ENCODE results near the gene HM13. TPM values are rescaled to one million over a fixed set of nuclear protein-coding genes. Genes with fewer than 3 reads are reported as not detected.
"Not testable (repeated sequence)": the region's sequence is repeated elsewhere in the genome, so short reads cannot be mapped to it uniquely, and the experiment has no call there.

HM13 gene
- polyA plus RNA-seq, 1 donor = 73.3 TPM

DNA sequence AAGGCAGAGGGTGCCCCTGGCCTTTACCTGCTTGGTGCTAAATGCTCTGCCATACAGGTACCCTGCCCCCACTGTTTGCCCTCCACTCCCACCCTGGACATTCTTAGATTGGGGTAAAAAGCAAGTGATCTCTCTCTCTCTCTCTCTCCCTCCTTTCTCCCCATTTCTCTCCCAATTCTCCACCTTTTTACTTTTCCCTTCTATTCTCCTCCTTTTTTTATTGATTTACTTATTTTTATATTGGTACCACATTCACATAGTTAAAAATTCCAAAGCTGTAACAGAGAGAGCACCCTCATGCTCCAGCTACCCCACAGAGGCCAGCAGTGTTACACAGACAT, 53.1 kb downstream of the HM13 start:
- DNase-seq (ENCODE audit: low read depth) = no peak

DNA sequence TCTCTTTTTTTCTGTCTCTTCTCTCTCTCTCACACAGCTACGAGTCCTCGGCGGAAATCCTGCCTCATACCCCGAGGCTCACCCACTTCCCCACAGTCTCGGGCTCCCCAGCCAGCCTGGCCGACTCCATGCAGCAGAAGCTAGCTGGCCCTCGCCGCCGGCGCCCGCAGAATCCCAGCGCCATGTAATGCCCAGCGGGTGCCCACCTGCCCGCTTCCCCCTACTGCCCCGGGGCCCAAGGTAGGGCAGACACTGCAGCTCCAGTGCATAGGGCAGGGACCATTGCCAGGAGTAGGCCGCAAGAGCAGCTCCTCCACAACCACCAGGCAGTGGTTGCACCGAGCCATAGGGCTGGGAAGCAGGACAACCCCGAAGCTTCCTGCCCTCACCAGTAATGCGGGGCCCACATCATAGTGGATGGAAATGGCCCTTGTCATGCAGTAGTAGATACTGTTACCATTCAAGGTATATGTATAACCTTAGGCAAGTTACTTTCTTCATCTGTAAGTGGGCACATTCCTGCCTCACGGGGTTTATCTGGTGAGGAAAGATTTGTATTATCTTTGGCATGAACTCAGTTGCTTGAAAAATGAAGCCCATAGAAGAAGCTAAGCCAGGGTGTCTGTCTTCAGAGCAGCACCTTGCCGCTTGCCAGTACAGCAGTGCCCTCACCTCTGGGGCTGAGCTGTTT, 53.9 kb downstream of the HM13 start:
- no peak for DNase-seq (ENCODE audit: low read depth)

DNA sequence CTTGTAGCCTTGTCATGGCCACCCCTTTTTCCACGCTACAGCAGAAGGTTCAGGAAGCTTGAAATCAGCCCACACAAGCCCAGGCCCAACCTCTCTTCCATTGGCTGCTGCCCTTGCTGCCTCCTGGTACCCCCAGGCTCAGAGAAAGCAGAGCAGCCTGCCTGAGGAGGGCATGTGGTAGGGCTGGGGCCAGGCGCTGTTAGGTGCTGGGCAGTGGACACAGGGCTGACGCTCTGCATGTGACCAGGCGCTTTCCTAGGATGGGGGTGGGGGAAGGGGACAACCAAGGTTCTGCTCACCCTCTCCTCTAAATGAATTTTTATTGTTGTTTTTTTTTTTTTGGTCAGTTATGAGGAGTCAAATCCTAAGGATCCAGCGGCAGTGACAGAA, 54.5 kb downstream of the HM13 start:
- DNase-seq (ENCODE audit: low read depth) = no peak

DNA sequence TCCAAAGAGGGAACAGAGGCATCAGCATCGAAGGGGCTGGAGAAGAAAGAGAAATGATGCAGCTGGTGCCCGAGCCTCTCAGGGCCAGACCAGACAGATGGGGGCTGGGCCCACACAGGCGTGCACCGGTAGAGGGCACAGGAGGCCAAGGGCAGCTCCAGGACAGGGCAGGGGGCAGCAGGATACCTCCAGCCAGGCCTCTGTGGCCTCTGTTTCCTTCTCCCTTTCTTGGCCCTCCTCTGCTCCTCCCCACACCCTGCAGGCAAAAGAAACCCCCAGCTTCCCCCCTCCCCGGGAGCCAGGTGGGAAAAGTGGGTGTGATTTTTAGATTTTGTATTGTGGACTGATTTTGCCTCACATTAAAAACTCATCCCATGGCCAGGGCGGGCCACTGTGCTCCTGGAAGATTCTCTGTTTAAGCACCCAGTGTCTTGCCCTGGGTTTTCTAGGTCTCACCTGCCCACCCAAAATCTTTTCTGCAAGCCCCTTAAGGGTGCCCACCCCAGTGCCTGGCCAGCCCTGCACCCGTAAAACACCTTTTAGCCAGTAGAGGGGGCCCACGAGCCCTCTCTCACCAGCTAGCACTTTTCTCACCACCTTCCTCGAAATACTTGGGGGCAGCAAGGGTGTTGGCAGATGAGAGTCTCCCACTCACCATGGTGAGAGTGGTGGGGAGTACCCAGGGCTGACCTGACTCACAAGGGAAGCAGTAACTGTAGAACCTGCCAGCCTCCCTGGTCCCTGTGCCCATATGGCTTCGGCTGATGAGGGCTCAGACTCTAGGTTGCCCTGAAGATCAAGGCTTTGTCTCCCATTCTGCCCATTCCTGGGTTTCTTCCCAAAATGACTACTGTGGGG, 55.1 kb downstream of the HM13 start:
- DNase-seq (ENCODE audit: low read depth) = no peak

DNA sequence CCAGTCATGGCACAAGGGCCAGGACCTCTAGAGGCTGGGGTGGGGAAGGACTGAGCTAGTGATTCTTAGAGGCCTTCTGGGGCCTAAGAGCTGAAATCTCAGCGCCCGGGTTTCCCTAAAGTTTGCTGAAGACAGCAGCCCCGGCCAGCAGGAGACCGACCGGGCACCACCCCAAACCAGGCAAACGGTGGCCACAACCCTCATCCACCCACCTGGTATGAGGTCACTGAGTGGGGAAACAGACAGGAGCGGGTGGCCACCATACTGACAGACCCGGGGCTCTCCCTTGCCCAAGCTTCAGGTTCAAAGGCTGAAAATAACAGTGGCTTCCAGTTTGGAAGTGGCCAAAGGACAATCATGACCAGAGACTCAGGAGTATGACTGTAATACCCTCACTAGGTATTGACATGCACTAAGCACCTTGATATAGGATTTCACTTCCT, 55.8 kb downstream of the HM13 start:
- DNase-seq (ENCODE audit: low read depth) = no peak

DNA sequence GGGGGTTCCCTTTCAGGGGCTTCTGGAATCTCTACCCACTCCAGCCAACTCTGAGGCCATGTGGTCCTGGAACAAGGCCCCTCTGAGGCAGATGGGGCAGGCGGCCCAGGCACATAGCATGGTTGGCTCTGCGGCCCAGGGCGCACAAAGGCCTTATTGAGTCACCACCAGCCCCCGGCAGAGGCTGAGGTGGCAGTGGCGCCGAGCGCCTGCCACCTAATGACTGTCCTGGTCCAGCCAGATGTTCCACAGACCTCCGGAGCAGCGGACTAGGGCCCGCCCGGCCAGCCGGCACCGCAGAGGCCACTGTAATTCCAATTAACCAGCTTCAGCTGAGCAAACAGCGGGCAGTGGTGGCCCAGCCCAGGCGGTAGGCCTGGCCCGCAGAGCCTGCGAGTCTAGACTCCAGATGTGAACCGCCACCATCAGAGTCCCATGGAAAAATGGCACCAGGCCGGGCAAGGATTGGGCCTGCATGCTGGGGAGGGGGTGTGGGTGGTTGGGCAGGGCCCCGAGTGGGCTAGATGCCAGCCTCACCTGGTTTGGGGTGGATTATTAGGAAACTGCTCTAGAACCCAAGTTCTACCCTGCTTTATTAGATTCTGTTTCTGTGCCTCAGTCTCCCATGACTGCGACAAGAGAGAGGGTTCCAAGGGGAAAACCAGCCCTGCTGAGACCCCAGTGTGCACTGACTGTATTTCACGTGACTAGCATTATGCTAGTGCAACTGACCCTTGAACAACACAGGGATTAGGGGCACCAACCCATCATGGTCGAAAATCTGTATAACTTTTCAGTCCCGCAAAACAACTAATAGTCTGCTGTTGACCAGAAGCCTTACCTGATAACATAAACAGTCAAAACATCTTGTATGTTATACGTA, 56.7 kb downstream of the HM13 start:
- no peak for DNase-seq (ENCODE audit: low read depth)

DNA sequence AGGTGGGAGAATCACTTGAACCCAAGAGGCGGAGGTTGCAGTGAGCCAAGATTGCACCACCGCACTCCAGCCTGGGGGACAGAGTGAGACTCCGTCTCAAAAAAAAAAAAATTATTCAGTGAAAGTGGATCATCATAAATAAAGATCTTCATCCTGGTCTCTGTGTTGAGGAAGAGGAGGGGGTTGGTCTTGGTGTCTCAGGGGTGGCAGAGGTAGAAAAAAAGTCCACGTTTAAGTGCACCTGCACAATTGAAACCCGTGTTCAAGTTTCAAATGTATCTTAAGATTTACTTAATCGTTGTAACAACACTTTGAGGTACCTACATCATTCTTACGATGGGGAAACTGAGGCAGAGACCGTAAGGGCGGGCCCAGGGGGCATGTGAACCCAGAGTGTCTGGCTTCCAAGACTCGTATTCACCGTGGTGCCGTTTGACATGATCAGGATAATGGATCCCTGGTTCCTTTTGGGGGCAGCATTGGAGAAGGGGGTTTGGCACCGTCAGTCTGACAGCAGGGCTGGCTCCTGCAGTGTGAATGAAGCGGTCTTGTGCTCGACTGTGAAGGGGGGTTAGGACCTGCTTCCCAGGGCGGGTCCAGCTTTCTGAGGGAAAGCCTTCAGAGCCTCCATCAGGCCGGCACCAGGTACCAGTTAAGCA, 57.9 kb downstream of the HM13 start:
- DNase-seq (ENCODE audit: low read depth) = no peak

DNA sequence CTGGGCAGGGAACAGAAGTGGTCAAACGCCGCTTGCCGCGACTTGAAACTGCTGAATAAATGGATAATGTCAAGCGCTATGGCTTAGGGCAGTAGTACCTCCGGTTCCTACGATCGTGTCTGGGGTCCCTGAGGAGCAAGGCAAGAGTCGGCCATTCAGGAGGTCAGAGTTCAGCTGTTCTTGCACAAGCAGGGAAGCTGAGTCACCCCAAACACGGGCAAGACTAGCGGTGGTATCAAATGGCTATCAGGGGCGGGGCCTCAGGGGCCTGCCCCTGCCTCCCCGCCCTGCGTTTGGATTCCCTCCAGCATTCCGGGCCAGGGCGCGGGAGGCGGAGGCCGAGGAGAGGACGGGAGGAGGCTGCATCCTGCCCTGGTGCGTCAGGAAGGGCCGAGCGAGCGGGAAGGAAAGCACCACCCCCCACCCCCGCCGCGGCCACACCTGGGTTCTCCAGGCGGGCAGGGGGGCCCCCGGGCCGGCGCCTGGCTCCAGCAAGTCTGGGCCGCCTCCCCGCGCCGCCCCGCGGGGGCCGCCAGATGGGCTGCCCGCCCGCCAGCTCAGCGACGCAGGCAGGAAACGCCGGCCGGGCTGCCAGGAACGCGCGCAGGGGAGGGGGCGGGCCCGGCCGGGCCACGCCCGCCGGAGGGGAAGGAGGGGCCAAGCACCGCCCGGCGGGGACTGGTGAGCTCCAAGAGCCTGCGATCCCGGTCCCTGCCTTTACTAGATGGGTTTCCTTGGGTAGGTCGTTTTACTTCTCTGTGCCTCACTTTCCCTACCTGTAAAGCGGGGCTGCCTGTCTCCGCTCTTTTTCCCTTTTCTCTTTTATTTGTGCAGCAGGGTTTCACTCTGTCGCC, 58.7 kb downstream of the HM13 start:
- peak; percentile 63 for DNase-seq (ENCODE audit: low read depth)

DNA sequence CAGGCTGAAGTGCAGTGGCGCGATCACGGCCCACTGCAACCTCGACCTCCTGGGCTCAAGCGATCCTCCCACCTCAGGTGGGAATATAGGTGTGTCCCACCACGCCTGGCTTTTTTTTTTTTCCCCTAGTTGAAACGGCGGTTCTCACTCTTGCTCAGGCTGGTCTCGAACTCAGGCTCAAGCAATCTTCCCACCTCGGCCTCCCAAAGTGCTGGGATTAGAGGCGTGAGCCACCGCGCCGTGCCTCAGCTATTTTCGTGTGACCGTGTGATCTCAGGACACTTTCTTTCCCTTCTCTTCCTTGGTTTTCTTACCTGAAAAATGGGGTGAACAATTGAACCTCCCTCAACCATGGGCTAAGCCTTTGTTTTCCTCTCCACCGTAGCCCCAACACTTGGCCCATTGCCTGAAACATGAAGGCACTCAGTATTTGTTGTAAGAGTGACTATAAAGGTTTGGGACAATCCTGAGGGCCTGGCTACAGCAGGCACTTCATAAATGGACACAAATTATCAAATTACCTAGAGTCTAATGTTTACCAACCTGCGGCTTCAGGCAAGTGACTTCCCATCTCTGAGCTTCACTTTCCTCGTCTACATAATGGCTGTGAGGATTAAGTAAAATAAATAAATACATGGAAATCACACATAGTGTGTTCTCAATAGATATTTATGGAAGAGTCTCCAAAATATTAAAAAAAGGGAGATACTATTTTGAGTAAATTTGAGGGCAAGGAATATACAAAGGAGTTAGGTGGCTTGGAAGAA, 59.5 kb downstream of the HM13 start:
- DNase-seq (ENCODE audit: low read depth) = no peak

DNA sequence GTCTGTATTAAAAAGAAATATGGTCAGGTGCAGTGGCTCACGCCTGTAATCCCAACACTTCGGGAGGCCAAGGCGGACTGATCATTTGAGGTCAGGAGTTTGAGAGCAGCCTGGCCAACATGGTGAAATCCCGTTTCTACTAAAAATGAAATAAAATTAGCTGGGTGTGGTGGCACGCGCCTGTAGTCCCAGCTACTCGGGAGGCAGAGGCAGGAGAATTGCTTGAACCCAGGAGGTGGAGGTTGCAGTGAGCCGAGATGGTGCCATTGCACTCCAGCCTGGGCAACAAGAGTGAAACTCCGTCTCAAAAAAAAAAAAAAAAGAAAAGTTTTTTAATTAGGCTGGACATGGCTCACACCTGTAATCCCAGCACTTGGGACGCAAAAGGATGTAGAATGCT, 60.7 kb downstream of the HM13 start:
- not testable (repeated sequence) for DNase-seq (ENCODE audit: low read depth)

DNA sequence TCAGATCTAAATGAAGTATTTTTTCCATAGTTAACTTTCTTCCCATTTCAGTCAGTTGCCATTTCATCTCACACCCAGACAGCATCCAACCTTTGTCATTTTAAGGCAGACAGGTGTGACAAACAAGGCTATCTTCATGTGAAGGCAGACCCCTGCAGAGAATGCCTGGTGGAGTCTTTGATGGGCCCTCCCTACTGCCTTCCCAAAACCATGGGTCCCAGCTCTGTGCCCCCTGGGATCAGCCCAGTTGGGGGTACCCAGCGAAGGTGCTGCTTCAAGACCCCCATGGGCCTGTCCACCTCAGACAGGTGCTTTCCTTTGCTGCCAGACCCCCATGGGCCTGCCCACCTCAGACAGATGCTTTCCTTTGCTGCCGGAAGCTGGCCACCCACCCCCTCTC, 62.5 kb downstream of the HM13 start:
- DNase-seq (ENCODE audit: low read depth) = no peak

DNA sequence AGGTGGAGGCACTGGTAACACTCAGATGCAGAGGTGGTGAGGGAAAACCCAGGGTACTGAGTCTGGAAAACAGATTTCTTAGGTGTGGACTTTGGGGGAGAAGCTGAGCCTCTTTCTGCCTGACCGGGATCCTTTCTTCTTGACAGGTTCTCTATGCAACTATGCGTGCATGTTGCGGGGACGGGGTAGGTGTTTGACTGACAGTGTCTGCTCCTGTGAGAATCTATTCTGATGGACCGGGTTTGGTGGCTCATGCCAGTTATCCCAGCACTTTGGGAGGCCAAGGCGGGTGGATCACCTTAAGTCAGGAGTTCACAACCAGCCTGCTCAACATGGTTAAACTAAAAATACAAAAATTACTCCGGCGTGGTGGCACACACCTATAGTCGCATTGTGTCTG, 63.0 kb downstream of the HM13 start:
- DNase-seq (ENCODE audit: low read depth) = no peak

DNA sequence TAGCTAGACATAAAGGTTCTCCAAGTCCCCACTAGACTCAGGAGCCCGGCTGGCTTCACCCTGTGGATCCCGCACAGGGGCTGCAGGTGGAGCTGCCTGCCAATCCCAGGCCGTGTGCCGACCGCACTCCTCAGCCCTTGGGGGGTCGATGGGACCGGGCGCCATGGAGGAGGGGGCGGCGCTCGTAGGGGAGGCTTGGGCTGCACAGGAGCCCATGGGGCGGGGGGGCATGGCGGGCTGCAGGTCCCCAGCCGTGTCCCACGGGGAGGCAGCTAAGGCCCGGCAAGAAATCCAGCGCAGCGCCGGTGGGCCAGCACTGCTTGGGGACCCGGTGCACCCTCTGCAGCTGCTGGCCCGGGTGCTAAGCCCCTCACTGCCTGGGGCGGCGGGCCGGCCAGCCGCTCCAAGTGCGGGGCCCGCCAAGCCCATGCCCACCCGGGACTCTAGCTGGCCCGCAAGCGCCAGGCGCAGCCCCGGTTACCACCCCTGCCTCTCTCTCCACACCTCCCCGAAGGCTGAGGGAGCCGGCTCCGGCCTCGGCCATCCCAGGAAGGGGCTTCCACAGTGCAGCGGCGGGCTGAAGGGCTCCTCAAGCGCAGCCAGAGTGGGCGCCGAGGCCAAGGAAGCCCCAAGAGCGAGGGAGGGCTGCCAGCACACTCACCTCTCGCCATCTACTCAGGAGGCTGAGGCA, 64.4 kb downstream of the HM13 start:
- no peak for DNase-seq (ENCODE audit: low read depth)

DNA sequence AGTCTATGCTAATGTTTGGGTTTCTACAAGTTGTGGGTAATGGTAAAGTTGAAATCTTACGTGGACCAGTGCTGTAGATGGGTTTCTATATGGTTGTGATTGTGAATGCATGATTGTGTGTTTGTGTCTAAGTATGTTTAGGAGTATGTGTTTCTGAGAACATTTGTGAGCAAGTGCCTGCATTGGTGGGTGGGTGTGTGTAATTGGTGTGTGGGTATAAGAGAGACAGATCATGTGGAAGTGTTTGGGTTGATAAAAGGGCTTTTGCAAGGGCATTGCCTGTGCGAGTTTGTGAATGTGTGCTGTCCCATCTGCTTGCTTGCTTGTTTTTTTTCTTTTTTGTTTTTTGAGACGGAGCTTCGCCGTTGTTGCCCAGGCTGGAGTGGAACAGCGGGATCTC, 65.0 kb downstream of the HM13 start:
- DNase-seq (ENCODE audit: low read depth) = no peak

DNA sequence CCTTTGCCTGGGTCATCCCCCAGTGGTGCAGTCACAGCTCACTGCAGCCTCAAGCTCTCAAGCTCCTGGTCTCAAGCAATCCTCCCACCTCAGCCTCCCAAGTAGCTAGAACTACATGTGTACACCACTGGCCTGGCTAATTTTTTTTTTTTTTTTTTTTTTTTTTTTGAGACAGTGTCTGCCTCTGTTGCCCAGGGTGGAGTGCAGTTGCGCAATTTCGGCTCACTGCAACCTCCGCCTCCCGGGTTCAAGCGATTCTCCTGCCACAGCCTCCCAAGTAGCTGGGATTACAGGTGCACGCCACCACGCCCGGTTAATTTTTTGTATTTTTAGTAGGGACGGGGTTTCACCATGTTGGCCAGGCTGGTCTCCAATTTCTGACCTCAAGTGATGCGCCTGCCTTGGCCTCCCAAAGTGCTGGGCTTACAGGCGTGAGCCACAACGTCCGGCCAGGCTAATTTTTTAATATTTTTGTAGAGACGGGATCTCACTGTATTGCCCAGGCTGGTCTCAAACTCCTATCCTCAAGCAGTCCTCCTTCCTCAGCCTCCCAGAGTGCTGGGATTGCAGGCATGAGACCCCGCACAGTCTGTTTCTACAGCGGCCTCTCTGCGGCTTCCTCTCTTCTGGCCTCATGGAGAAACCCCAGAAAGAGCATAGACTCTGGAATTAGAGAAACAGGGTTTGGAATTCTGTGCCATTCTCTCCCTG, 65.9 kb downstream of the HM13 start:
- DNase-seq (ENCODE audit: low read depth) = not testable (repeated sequence)

DNA sequence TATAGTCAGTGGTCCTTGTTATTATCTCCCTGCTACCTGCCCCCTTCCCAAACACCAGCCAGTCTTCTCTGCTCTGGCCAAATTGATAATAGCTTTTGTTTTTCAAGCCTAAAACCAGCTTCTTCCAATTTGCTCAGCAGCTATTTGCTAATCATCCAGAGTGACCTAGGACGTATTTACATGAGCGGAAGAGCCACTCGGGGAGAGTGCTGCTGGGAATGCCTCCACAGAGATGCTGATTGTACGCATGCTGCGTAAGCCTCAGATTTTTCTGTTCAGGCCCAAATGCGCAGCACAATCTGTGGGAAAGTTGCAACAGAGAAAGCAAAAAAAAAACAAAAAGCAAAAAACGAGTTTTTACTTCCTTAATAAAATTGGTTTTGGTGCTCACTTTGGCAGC, 66.5 kb downstream of the HM13 start:
- no peak for DNase-seq (ENCODE audit: low read depth)

DNA sequence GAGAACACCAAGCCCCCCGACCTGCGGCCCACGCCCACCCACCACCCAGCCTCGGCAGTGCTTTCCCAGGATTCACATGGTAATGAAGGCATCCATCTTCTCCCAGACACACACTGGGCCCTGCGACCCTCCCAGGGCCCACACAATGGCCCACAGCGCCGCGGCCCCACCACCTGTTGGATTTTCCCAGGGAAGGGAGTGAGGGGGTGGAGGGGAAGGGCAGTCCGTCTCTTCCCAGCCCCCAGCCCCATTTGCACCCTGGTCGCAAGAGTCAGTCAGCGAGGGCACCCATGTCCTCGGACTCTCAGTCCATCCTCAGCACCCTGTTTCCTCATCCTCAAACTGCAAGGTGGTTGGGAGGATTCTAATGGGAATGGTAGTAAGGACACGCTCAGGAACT, 67.1 kb downstream of the HM13 start:
- DNase-seq (ENCODE audit: low read depth) = no peak

DNA sequence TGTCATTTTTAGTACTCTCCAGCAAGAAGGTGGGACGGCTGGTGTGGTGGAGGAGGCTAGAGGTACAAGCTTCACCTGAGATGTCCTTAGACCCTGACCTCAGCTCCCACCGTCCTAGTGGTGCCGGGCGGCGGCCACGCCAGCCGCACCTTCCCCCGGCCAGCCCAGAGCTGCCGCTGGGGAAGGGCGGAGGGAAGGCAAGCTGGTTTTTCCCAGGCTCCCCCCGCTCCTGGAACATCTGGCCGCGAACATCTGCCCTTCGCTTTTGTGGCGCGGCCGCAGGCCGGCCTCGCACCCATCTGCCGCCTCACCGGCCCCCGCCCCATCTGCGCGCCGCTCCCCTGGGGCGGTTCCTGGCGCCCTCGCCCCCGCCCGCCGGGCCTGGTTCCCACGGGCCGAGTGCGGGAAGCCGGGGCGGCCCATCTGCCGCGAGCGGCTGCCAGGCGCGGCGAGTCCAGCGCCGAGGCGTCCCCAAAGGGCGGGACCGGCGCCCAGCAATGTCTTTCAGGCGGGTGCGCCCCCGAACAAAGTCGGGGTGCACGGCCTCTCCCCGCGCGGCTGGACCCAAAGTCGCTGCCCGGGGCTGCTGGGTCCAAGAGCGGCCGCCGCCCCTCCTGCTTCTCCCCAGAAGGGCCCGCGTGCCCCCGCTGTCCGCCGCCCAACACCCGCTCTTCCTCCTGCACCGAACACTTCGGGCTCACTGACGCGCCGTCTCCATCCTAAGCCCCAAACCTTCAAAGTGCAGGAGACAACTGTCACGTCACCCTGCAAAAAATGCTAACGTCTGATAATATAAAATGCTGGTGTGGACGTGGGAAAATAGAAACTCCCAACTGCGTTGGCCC, 73.5 kb downstream of the HM13 start:
- no peak for DNase-seq (ENCODE audit: low read depth)

All from forelimb muscle (tissue), 1 donor.